GM12874 (cell line): Measurements from ENCODE around the gene DDX6.

Source experiments
- TF ChIP-seq, protein P1 (sequence below): IDR thresholded peaks from 2 replicates; pipeline ENCODE4 v1.5.1; 2011; ENCODE audit warnings: low read depth, mild to moderate bottlenecking, control low read depth, low read length, moderate library complexity; ENCODE audit not compliant: insufficient read depth

The DDX6 gene

GRCh38 chr11:118708296-118708695 is 82.7 kb downstream of the DDX6 start:
- TF ChIP-seq, protein P1, sequence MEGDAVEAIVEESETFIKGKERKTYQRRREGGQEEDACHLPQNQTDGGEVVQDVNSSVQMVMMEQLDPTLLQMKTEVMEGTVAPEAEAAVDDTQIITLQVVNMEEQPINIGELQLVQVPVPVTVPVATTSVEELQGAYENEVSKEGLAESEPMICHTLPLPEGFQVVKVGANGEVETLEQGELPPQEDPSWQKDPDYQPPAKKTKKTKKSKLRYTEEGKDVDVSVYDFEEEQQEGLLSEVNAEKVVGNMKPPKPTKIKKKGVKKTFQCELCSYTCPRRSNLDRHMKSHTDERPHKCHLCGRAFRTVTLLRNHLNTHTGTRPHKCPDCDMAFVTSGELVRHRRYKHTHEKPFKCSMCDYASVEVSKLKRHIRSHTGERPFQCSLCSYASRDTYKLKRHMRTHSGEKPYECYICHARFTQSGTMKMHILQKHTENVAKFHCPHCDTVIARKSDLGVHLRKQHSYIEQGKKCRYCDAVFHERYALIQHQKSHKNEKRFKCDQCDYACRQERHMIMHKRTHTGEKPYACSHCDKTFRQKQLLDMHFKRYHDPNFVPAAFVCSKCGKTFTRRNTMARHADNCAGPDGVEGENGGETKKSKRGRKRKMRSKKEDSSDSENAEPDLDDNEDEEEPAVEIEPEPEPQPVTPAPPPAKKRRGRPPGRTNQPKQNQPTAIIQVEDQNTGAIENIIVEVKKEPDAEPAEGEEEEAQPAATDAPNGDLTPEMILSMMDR: no peak

DNA sequence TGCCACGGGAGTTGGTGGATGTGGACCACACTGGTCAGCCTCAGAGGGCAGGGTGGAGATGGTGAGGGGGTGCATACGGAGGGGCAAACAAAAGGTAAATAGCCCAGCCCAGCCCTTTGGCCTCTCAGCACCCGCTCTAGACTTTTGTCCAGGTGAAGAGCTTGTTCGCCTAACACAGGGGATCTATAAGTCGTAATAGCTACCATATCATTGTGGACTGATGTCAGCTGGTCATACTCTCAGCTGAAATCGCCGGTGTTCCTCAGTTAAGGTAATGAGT is 84.5 kb downstream of the DDX6 start:
- TF ChIP-seq, protein P1: no peak

DNA sequence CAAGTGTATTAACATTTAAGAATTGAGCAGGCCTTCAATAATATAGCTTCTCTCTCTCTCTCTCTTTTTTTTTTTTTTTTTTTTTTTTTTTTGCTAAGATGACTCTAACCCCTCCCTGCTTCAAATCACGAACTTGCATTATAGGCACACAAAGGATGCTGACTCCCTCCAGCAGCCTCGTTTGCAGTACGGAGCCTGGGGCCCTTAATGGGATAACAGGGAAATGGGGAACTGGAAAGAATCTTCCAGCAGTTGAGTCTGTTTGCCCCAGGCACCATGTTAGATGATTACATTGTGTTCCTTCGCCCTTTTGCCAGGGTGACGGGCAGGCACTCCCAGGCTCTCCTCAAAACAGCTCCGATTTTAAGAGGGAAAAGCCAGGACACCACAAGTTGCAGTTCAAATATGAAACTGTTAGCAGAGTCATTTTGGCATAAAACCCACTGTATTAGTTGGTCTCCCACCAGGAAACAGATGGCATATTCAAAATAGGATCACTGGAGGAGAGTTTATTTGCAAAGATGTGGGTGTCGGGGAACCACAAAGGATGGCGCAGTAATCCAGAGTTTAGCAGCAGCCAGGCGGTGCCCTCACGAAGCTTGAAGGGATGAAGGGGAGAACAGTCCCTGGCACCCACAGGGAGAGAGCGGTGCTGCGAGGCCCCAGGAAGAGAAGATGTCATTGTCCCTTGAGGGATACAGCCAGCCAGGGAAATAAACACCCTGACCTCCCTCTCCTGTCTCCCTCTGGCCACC is 85.0 kb downstream of the DDX6 start:
- TF ChIP-seq, protein P1: no peak

DNA sequence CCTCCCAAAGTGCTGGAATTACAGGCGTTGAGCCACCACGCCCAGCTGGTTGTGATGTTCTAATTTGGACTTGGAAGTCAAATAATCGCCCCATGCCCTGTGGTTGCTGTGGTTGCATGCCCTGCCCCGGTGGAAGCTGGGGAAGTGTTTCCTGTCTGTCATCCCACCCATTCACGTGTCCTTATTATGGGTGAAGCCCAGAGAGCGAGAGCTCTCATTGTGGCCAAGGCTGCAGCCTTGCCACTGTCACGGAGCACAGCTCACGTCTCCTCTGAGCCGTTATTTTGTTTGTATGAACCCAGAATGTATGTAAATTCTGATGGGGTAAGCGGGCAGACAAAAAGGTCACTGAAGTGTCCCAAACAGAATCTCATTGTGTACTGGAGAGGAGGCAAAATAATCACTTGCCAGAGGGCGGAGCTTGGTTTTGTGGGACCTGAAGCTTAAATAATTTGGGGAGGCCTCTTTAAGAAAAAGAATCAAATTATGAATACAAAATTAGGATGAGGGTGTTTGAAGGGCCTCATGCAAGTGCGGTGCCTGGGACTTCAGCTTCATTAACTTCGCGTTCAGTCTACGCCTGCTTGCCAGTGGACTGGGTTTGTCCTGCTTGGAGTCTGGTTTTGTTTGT is 85.7 kb downstream of the DDX6 start:
- TF ChIP-seq, protein P1: no peak

GRCh38 chr11:118703563-118704106 is 87.3 kb downstream of the DDX6 start:
- TF ChIP-seq, protein P1: no peak

- TF ChIP-seq, protein P1: no peak
Measured at GRCh38 chr11:118699506-118700220, 91.3 kb downstream of the DDX6 start.
